LNCaP clone FGC (cell line): Measurements from ENCODE around the gene MARF1.
"Not testable (repeated sequence)": the region's sequence is repeated elsewhere in the genome, so short reads cannot be mapped to it uniquely, and the experiment has no call there.

Source experiments
- DNase-seq: peaks from one replicate; pipeline ENCODE4 v3.0.0-alpha.2; 2011; ENCODE audit warnings: low read depth
- H3K4me3 ChIP-seq: 2 replicates; pipeline ENCODE4 v1.5.1; 2011; ENCODE audit warnings: mild to moderate bottlenecking, low read depth, low read length, control low read depth
- CTCF ChIP-seq: IDR thresholded peaks from 2 replicates; pipeline ENCODE4 v1.5.1; 2012; ENCODE audit warnings: mild to moderate bottlenecking; ENCODE audit not compliant: control insufficient read depth, insufficient read depth; ENCODE audit errors: extremely low read depth

Gene MARF1

DNA sequence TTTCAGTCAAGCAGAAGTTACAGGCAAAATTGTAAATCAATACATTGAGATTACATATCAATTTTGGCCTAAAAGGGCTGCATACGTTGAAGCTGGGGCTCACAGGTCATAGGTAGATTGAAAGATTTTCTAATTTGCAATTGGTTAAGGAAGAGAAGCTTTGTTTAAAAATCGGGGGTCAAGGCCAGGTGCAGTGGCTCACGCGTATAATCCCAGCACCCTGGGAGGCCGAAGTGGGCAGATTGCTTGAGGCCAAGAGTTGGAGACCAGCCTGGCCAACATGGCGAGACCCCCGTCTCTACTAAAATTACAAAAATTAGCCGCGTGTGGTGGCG lies 68.4 kb downstream of the MARF1 start:
- H3K4me3 ChIP-seq, result no peak overlapping the region
- DNase-seq, result no peak
- TF ChIP-seq CTCF, result no peak

- DNase-seq, H3K4me3 ChIP-seq: not testable (repeated sequence)
Measured at GRCh38 chr16:15573896-15574613, 68.9 kb downstream of the MARF1 start.

DNA sequence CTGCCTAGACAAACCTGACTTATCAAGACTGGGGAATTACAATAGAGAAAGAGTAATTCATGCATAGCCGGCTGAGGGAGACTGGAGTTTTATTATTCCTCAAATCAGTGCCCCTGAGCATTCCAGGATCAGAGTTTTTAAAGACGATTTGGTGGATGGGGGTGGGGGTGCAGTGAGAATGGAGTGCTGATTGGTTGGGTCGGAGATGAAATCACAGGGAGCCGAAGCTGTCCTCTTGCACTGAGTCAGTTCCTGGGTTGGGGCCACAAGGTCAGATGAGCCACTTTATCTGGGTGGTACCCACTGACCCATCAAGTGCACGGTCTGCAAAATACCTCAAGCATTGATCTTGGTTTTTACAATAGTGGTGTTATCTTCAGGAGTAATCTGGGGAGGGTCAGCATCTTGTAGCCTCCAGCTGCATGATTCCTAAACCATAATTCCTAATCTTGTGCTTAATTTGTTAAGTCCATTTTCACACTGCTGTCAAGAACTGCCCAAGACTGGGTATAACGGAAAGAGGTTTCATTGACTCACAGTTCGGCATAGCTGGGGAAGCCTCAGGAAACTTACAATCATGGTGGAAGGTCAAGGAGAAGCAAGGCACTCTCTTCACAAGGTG lies 69.6 kb downstream of the MARF1 start:
- no peak for DNase-seq
- no peak for TF ChIP-seq CTCF
- H3K4me3 ChIP-seq, result no peak overlapping the region

GRCh38 chr16:15572329-15573001 lies 70.5 kb downstream of the MARF1 start:
- no peak for TF ChIP-seq CTCF

GRCh38 chr16:15571557-15571956 lies 71.4 kb downstream of the MARF1 start:
- no peak for DNase-seq

More at GRCh38 chr16:15572329-15573001, 70.5 kb downstream of the MARF1 start:
- no peak overlapping the region for H3K4me3 ChIP-seq
- no peak for DNase-seq

GRCh38 chr16:15570666-15571065 lies 72.3 kb downstream of the MARF1 start:
- DNase-seq, H3K4me3 ChIP-seq: not testable (repeated sequence)

More at GRCh38 chr16:15571557-15571956, 71.4 kb downstream of the MARF1 start:
- TF ChIP-seq CTCF, result no peak
- no peak overlapping the region for H3K4me3 ChIP-seq

GRCh38 chr16:15567823-15568222 lies 75.1 kb downstream of the MARF1 start:
- TF ChIP-seq CTCF, result no peak
- no peak for DNase-seq

More at GRCh38 chr16:15567823-15568222, 75.1 kb downstream of the MARF1 start:
- no peak overlapping the region for H3K4me3 ChIP-seq
